Endothelial cell (in vitro differentiated cells): ENCODE measurements around the gene IGF2BP2. TPM values are rescaled to one million over a fixed set of nuclear protein-coding genes. Genes with fewer than 3 reads are reported as not detected.

Experiments used
- DNase-seq: peaks from one replicate; pipeline ENCODE4 v3.0.0; 2021; ENCODE audit warnings: low spot score
- H3K27ac Mint-ChIP-seq: one replicate; pipeline ENCODE4 v1.8.0; 2021; ENCODE audit warnings: mixed read lengths, inconsistent platforms; ENCODE audit not compliant: unreplicated experiment
- H3K27me3 Mint-ChIP-seq: one replicate; pipeline ENCODE4 v1.8.0; 2021; ENCODE audit warnings: mild to moderate bottlenecking, moderate library complexity, mixed read lengths, inconsistent platforms; ENCODE audit not compliant: unreplicated experiment
- H3K36me3 Mint-ChIP-seq: one replicate; pipeline ENCODE4 v1.8.0; 2021; ENCODE audit warnings: mild to moderate bottlenecking, low read depth, mixed read lengths, inconsistent platforms; ENCODE audit not compliant: unreplicated experiment
- H3K4me1 Mint-ChIP-seq: one replicate; pipeline ENCODE4 v1.8.0; 2021; ENCODE audit warnings: mild to moderate bottlenecking, mixed read lengths, inconsistent platforms; ENCODE audit not compliant: unreplicated experiment
- H3K4me3 Mint-ChIP-seq: one replicate; pipeline ENCODE4 v1.8.0; 2021; ENCODE audit warnings: mild to moderate bottlenecking, mixed read lengths, inconsistent platforms; ENCODE audit not compliant: unreplicated experiment
- H3K9me3 Mint-ChIP-seq: one replicate; pipeline ENCODE4 v1.8.0; 2021; ENCODE audit warnings: mixed read lengths, inconsistent platforms; ENCODE audit not compliant: unreplicated experiment
- total RNA-seq: library from RNA; stranded (reverse); fragmentation: NEBNext Ultra II Directional; extraction: Animal tissue kit (Norgen Biotek cat#: 25700); gene quantifications from one replicate; pipeline ENCODE4 v1.2.1, GENCODE V29; 2021; ENCODE audit not compliant: unreplicated experiment
- TF ChIP-seq, protein P1 (sequence below): fragments of 200-600 bp; sonication (generic); IDR thresholded peaks from one replicate; pipeline ENCODE4 v1.5.0; 2021; ENCODE audit warnings: antibody characterized with exemption; ENCODE audit not compliant: unreplicated experiment

The IGF2BP2 gene
- total RNA-seq, 1 donor from 2014 or later: 165 TPM

DNA sequence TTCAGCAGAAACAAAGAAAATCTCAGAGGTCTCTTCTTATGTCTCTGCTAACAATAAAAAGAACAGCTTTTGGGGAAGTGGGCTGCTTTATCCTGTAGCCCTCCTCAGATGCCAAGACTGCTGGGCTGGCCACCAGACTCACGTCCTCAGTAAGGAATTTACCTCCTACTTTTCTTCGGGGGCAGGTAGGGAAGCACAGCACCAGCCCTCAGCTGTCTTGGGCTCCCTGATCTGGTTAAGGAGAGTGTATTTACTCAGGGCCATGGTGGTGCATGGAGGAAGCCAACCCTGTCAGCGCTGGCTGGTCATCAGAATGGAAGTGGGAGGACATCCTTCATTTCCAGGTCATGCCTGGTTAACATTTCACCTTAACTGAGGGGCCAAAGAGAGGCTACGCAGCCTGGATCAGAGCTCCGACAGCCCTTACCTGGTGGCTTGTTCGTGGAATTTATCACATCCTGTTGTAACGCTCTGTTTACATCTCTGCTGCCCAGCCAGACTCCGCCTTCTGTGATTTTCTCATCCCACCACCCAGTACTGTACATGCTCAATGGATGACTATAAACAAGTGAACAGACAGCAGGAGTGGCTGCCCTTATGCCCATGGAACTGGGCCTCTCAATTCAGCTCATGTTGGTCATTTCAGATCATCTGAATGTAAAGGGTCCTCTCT is 108.3 kb downstream of the IGF2BP2 start:
- Mint-ChIP-seq H3K27ac (peak overlapping the region; percentile 67), H3K4me1 (peaks cover 78% of the 10 kb centered on the region), H3K4me3 (no peak overlapping the region)

DNA sequence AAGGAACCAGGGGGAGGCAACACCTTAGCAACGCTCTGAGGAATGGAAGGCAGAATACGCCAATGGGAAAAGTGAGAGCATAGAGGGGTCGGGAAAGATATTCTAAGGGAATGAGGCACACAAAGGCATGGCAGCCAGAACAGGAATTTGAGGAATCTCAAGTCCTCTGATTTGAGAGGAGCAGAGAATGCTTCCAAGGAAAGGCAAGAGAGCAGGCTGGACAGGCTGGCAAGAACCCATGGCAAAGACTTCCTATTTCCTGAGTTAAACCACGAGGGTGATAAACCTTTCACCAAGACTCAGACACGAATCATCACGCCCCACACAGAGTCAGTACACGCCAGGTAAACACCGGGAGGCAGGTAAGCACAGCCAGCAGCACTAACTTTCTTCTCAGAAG is 109.8 kb downstream of the IGF2BP2 start:
- no peak for DNase-seq

More for the DNA sequence above, 108.3 kb downstream of the IGF2BP2 start:
- H3K27me3 Mint-ChIP-seq: peaks cover 18% of the 10 kb centered on the region
- no peak for DNase-seq
- TF ChIP-seq, protein P1, sequence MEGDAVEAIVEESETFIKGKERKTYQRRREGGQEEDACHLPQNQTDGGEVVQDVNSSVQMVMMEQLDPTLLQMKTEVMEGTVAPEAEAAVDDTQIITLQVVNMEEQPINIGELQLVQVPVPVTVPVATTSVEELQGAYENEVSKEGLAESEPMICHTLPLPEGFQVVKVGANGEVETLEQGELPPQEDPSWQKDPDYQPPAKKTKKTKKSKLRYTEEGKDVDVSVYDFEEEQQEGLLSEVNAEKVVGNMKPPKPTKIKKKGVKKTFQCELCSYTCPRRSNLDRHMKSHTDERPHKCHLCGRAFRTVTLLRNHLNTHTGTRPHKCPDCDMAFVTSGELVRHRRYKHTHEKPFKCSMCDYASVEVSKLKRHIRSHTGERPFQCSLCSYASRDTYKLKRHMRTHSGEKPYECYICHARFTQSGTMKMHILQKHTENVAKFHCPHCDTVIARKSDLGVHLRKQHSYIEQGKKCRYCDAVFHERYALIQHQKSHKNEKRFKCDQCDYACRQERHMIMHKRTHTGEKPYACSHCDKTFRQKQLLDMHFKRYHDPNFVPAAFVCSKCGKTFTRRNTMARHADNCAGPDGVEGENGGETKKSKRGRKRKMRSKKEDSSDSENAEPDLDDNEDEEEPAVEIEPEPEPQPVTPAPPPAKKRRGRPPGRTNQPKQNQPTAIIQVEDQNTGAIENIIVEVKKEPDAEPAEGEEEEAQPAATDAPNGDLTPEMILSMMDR: no peak
- H3K9me3 Mint-ChIP-seq: no peaks in the 10 kb centered on the region
- peaks cover 20% of the 10 kb centered on the region for H3K36me3 Mint-ChIP-seq

DNA sequence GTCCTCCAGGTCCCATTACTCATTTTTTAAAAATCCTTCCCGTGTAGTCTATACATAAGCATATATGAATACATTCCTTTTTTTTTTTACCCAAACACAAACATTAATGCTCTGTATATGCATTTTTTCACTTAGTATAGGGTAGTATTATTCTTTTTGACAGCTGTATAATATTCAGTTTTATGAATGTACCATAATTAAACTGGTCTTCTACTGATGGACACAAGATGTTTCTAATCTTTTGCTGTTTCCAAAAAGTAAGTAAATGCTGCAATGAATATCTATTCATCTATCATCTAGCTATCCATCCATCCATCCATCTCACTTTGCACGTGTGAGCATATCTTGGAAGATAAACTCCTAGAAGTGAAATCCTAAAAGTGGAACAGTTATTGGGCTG is 110.8 kb downstream of the IGF2BP2 start:
- Mint-ChIP-seq H3K4me1 (peaks cover 80% of the 10 kb centered on the region), H3K36me3 (peaks cover 9% of the 10 kb centered on the region), H3K27me3 (peaks cover 15% of the 10 kb centered on the region), H3K9me3 (no peaks in the 10 kb centered on the region), H3K27ac (no peak overlapping the region), H3K4me3 (no peak overlapping the region)
- no peak for DNase-seq
- TF ChIP-seq, protein P1: no peak

More for the DNA sequence above, 109.8 kb downstream of the IGF2BP2 start:
- H3K4me1 Mint-ChIP-seq: peaks cover 81% of the 10 kb centered on the region
- no peaks in the 10 kb centered on the region for H3K9me3 Mint-ChIP-seq
- H3K36me3 Mint-ChIP-seq: peaks cover 12% of the 10 kb centered on the region
- peak overlapping the region; percentile 79 for H3K4me3 Mint-ChIP-seq
- peak overlapping the region; percentile 91 for H3K27ac Mint-ChIP-seq
- H3K27me3 Mint-ChIP-seq: peaks cover 18% of the 10 kb centered on the region
- TF ChIP-seq, protein P1: no peak

DNA sequence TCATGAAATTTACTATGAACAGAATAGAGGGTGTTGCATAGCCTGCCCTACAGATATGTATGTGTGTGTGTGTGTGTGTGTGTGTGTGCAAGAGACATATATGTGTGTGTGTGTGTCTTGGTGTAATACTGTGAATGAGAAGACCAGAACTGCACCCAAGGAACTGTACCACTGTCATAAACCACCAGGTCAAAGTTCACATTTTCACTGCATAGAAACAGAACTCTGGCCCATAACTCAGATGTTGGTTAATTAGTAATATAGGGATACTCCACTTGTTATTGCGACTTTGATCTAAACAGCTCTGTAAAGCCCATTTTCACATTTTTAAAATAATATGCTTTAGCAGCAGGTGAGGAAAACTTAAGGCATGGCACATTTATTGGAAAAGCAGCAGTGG is 111.8 kb downstream of the IGF2BP2 start:
- Mint-ChIP-seq H3K4me3 (no peak overlapping the region), H3K9me3 (no peaks in the 10 kb centered on the region), H3K36me3 (peaks cover 7% of the 10 kb centered on the region), H3K27me3 (peaks cover 11% of the 10 kb centered on the region), H3K4me1 (peaks cover 81% of the 10 kb centered on the region), H3K27ac (peak overlapping the region; percentile 74)
- TF ChIP-seq, protein P1: no peak
- DNase-seq: no peak

DNA sequence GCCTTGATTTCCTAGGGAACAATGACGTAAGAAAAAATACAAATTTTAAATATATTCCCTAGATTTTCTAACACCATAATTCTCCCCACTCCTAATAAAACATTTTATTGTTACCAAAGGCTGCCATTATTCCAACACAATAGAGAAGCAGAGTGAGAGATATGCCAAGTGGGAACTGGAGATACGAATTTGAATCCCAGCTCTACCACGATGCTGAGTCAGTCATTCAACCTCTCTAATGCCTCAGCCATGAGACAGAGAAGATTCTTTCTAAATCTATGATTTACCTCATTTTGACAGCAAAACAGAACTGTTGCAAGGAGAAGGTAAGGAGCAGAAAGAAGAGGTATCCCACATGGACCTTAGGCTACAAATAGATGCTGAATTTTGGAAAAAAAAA is 112.5 kb downstream of the IGF2BP2 start:
- Mint-ChIP-seq H3K36me3 (peaks cover 2% of the 10 kb centered on the region), H3K4me1 (peaks cover 75% of the 10 kb centered on the region), H3K27me3 (peaks cover 11% of the 10 kb centered on the region), H3K9me3 (no peaks in the 10 kb centered on the region), H3K27ac (peak overlapping the region; percentile 72), H3K4me3 (no peak overlapping the region)
- TF ChIP-seq, protein P1: no peak
- DNase-seq: no peak
